H54 (cell line): Measurements from ENCODE around the gene ALDOC.

Source experiments
- DNase-seq: peaks from one replicate; pipeline ENCODE4 v3.0.0; 2011; ENCODE audit warnings: low spot score, mixed read lengths; ENCODE audit not compliant: insufficient read length
- FAIRE-seq: peaks from 3 replicates; lab custom pipeline; 2011; peaks lifted over from hg19 to GRCh38; lab: Jason Lieb, UNC
- POLR2A ChIP-seq: IDR thresholded peaks from 2 replicates; pipeline ENCODE4 v1.6.1; 2011; ENCODE audit warnings: low read depth, mild to moderate bottlenecking, low read length

ALDOC gene

DNA sequence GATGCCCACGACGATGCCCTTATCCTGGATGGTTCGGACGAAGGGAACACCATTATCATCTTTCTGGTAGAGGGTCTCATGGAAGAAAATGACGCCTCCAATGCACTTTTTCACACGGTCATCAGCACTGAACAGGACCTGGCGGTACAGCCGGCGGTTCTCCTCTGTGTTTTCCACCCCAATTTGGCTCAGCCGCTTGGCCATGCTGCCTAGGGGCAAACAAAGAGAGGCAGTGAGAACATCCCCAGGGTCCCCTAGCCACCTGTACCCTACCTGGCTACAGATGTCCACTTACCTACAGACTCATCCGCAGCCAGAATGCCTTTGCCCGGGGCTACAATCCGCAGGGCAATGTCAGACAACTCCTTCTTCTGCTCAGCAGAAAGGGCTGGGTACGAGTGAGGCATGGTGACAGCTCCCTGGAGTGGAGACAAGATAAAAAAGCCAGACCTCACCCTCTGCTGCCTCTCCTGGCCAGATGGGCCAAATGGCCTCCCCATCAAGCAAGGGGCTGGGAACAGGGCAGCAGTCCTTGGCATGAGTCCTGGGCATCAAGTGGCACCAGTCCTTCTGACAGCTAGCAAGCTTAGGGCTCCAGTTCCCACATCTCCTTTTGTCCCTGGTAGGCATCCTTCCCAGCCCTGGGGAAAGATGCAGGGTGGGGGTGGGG lies 1.4 kb downstream of the ALDOC start:
- DNase-seq (no peak), FAIRE-seq (no peak)
- TF ChIP-seq POLR2A: no peak

DNA sequence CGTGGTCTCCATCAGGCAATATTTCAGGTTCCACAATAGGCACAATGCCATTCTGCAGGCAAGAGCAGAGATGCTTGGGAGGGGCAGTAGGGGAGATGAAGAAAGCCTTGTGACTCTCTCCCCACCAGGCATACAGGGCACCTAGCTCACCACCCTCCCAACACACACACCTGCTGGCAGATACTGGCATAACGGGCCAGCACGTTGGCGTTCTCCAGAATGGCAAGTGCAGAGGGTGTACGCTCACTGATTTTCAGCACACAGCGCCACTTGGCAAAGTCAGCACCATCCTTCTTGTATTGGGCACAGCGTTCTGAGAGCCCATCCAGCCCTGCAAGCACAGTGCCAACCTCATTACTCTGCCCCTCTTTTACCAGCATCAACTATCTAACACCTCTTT lies 2.2 kb downstream of the ALDOC start:
- DNase-seq (no peak), FAIRE-seq (no peak)
- no peak for TF ChIP-seq POLR2A

DNA sequence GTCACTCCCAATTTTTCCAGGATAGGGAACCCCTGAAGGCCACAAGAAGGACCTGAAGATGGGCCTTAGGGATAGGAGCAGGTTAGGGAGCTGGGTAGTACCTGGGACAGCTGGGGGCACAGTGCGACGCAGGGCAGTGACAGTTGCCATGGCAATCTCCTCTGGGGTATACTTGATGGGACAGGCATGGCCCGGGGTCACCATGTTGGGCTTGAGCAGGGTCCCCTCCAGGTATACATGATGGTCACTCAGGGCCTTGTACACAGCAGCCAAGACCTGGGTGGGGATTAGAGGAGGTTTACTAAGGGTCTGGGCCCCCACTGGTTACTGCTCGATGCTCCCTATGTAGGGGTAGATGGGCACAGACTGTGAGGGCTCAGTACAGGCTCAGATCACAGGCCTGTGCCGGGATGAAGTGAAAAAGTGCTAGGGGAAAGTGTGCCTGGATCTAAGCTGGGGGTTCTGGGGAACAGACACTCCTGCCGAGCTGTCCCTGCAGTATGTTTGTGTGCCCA lies 2.7 kb downstream of the ALDOC start:
- no peak for DNase-seq
- no peak for FAIRE-seq
- no peak for TF ChIP-seq POLR2A

DNA sequence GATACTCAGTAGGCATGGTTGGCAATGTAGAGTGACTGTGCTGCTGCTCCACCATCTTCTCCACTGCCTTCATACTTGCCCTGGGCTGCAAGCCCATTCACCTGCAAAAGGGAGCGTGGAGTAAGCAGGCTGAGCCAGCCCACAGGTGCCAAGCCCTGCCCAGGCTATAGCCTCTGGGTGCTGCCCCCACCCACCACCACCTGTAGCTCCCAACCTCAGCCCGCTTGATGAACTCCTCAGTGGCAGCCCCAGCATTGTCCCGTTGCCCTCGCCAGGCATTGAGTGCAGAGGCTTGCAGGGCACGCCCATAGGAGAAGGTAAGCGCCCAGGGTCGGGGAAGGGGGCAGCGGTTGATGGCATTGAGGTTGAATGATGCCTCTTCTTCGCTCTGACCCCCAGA lies 3.2 kb downstream of the ALDOC start:
- TF ChIP-seq POLR2A: no peak
- DNase-seq (no peak), FAIRE-seq (no peak)

DNA sequence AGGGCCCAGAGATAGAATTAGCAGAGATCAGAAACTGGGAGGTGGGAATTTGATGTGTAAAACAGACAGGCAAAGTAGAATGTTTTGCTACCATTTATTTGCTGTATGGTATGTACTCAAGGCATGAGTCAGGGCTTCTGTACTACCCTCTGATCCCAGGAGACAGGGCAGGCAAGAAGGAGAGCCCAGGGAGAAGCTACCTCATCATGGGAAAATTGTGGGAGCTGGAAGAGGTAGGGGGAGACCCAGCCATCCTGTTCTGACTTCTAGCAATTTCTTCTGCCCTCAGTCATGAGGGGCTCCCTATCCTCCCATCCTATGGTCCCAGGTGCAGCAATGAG lies 3.7 kb downstream of the ALDOC start:
- DNase-seq (no peak), FAIRE-seq (no peak)
- no peak for TF ChIP-seq POLR2A

DNA sequence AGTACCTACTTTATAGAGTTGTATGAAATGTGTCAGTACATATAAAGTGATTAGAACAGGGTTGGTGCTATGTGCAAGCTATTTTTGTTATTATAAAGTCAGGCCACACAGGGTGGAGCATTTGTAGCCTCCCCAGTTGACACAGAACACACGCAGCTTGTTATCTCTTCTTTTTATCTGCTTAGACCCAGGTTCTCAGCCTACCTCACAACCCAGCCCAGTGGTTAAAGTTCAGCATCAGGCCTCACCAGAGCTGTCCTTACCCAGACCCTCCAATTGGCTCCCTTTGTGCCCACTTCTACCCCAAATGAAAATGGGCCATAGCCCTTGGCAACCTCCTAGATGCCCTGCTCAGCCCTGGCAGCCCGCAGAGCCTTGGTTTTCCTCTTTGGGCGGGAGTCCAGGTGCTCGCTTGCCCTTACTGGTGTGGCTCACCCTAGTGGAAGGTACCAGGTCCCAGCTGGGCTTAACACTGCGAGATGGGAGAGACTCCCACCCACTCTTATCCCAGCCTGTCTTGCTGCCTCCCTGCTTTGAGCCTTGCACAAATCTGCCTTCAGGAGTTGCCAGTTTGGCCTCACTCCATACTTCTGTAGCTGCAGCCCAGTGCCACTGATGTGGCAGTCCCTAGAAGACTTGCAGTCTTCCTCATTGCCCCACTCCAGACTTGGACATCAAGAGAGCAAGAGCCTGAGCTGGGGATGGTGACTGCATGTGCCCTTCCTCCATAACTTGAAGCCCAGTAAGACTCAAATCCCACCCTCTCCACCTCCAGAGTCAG lies 4.2 kb downstream of the ALDOC start:
- DNase-seq (no peak), FAIRE-seq (no peak)
- TF ChIP-seq POLR2A: no peak

DNA sequence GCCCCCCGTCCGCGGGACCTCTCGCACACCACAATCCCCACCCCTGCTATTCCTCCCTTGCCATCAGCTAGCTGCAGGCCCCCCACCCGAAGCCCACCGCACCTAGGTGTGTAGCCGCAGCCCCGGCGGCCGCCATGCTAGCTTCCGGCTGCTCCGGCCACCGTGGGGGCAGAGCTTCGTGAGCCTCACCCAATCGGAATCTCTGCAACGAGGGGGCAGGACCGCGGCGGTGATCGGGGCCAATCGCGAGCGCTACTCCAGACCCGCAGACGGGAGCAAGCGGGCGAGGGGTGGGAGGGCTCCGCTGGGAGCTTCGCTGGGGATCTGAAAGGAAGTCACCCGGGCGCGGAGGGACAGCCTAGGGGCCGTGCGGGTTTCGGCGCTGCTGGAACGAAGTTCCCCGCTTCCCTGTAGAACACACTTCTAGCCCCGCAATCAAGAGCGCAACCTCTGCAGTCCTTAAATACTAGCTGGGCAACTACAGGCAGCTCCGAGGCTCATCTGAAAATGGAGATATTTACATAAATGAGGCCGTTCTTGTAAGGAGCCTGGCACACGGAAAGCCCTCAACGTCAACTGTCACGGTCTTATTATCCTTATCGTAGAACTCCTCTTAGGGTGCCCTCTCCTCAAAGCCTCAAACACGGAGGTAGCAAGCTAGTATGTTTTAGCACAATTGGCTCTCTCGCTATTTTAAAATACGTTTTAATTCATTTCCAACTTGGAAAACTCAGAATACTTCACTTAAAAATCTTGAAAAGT lies 5.2 kb downstream of the ALDOC start, which contains the start of gene PIGS:
PIGS (minus strand) TSS at position 164 of the 762 bp plus-strand sequence; CDS start at position 136, 28 bp downstream.
- peak; percentile 99 for DNase-seq
- no peak for FAIRE-seq

DNA sequence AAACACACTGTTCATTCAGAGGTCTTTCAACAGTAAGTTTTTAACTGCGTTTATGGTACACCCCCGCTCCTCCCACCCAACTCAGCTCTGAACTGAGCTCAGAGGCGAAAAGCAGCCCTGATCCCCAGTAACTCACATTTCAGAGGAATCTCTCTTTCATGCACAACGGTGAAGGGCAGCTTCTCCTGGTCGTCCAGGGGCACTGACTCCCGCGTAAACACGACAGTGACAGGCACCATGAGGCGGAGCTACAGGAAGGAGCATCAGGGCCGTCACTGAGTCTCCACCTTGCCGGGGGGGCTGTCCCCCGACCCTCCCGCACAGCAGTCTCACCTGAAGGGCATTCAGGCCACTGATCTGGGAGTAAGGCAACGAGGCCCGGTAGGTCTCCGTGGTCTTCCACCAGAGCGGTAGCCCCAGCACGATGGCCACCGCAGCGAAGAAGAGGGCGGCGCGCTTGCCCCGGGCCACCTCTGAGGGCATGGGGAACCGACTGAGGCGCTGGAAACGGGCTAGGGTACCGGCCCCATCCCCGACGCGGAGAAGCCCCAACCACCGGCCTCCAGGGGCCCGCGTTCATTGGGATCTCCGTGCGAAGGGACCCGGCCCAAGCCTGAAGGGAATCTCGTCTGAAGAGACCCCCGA lies 5.9 kb downstream of the ALDOC start:
- DNase-seq: peak; percentile 54
- TF ChIP-seq POLR2A: no peak; the same call in 1 of the 2 replicates
- FAIRE-seq: no peak

More for the DNA sequence above, 5.2 kb downstream of the ALDOC start, which contains the start of gene PIGS:
- TF ChIP-seq POLR2A: peak; percentile 92

DNA sequence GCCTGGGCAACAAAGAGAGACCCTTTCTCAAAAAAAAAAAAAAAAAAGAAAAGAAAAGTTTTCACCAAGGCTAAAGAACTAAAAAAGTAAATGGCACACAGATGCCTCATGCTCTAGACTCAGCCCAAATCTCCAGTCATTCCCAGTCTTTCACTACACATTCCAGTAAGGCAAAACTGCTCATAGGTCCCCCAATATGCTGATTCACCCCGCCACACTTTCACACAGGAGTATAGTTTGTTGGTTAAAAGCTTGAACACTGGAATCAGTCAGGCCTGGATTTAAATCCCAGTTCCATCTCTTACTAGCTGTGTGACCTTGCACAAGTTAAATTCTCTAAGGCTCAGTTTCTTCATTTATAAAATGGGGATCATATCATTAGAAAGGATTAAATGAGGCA lies 7.2 kb downstream of the ALDOC start:
- no peak for DNase-seq
- no peak for FAIRE-seq
- TF ChIP-seq POLR2A: no peak

DNA sequence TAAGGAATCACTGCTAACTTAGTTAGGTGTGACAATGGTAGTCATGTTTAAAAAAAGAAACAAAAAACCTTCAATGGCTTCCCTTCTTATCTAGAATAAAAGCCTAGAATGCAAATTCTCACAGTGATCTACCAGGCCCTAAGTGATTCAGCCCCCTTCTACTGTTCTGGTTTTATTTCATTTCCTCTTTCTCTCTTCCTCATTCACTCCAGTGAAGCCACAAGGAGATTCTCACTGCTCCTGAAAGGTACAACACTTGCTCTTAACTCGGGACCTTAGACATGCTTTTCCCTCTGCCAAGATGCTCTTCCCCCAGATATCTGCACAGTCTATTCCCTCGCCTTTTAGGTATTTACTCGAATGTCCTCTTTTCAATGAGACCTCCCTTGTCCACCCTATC lies 9.1 kb downstream of the ALDOC start:
- no peak for TF ChIP-seq POLR2A
- DNase-seq: no peak
- no peak for FAIRE-seq

DNA sequence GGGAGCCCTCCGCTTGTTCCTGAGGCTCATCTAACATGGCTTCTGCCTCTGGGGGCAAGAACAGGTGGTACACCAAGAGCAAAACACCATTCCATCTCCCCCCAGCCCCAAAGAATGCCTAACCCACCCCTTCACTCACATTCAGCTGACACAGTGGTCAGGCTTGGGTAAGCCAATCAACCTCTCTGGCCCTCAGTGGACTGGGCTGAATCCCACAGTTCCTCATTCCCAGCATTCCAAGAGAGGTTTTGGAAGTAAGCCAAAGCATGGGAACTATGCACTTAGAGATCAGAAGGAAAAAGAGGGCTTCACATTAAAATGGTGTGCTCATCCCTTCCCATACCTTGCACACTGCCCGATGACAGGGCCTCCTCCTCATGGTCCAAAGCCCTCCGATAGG lies 13.2 kb downstream of the ALDOC start:
- DNase-seq (no peak), FAIRE-seq (no peak)
- TF ChIP-seq POLR2A: no peak

DNA sequence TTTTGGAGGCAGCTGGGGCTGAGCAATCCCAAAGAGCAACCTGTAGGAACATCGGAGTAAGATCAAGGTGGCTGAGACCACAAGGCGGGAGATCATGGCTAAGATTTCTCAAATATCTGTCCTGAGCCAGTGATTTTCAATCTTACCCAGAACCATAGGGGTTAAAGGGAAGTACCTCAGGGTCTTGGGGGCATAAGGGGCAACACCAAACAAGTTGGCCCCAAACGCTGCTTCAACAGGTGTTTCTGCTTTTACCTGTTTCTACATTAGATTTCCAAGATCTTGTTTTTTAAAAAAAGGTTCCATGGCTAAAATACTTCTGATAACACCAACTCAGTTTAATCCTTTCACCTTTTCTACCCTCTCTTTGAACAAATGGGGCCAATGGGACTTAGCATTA lies 21.7 kb downstream of the ALDOC start:
- TF ChIP-seq POLR2A: no peak
- DNase-seq (no peak), FAIRE-seq (no peak)

DNA sequence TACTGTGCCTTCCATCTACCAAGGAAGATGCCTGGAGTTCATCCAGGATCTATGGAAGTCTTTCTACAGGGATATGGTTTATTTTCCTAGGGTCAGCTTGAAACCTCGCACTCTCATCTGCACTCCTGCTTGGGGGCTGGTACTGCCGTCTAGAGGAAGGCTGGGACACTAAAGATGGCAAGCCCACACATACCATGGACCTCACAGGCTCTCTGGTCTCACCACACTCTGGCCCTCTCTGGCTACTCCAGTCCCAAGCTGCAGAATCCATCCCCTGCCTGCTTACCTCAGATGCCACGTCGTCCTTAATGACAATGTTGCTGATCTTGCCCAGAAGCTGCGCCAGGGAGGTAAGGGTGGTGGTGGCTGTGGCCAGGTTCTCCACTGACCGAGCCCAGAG lies 22.1 kb downstream of the ALDOC start:
- TF ChIP-seq POLR2A: no peak
- DNase-seq: no peak
- FAIRE-seq: no peak
